NCI-H460 (cell line): ENCODE results near the gene WASHC2C. TPM values are rescaled to one million over a fixed set of nuclear protein-coding genes. Genes with fewer than 3 reads are reported as not detected.
"Not testable (repeated sequence)": the region's sequence is repeated elsewhere in the genome, so short reads cannot be mapped to it uniquely, and the experiment has no call there.

Experiments used
- DNase-seq: peaks from one replicate; pipeline ENCODE4 v3.0.0-alpha.2; 2016; ENCODE audit warnings: low read depth; ENCODE audit errors: extremely low read depth
- total RNA-seq: library from RNA; depleted of rRNA; stranded (reverse); fragments of >200 nt; shearing (Covaris generic); gene quantifications from 2 replicates; pipeline ENCODE4 v1.2.3, GENCODE V29; 2014

The WASHC2C gene
- total RNA-seq, 1 experiment from 2014 or later, result 35.0 TPM

GRCh38 chr10:45757661-45758396 lies 30.8 kb downstream of the WASHC2C start:
- DNase-seq, result not testable (repeated sequence)

- not testable (repeated sequence) for DNase-seq
Measured at GRCh38 chr10:45761622-45762021, 34.6 kb downstream of the WASHC2C start.

DNA sequence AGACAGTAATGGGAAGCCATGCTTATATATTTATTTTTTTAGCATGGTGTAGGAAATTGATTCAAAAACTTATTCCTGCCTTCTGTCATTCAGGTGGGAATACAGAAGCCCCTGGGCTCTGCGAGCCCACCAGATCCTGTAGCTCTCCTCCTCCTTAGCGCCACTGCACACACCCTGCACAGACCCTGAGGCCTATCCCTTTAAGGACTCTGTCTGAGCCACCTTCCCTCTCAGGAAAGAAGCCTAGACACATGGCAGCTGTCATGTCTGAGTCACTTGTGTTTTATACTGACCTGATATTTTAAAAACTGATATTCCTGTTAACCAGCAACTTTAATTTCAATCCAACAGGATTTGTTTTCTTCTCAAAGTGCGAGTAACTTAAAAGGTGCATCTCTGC lies 36.0 kb downstream of the WASHC2C start:
- DNase-seq, result not testable (repeated sequence)

GRCh38 chr10:45768334-45768733 lies 41.3 kb downstream of the WASHC2C start:
- DNase-seq, result not testable (repeated sequence)

- not testable (repeated sequence) for DNase-seq
Measured at GRCh38 chr10:45771757-45772461, 44.8 kb downstream of the WASHC2C start.

GRCh38 chr10:45786217-45786616 lies 59.2 kb downstream of the WASHC2C start:
- not testable (repeated sequence) for DNase-seq

DNA sequence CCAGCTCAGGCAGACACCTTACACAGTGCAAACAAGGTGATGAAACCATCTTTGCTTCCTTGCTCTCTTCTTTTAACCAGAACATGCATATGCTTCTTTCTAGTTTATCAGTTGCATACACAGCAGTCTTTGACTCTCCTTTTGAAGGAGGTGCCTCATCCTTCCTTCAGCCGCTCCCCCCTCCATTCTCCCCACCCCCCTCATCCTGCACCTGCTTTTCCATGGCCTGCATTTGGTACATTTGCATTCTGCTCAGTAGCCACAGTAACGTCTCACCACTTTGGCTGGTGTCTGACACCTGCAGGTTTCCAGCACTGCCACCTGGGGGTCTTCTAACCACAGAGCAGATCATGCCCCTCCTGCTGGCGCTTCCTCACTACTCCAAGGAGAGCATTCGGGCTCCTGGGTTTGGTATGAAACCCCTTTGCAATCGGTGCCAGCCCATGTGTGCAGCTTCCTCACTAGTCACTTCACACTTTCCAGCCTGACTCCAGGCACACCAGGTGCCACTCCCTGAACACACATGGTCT lies 60.2 kb downstream of the WASHC2C start:
- DNase-seq, result not testable (repeated sequence)

GRCh38 chr10:45789991-45790390 lies 62.9 kb downstream of the WASHC2C start:
- not testable (repeated sequence) for DNase-seq

GRCh38 chr10:45790694-45791426 lies 63.8 kb downstream of the WASHC2C start:
- DNase-seq, result not testable (repeated sequence)

DNA sequence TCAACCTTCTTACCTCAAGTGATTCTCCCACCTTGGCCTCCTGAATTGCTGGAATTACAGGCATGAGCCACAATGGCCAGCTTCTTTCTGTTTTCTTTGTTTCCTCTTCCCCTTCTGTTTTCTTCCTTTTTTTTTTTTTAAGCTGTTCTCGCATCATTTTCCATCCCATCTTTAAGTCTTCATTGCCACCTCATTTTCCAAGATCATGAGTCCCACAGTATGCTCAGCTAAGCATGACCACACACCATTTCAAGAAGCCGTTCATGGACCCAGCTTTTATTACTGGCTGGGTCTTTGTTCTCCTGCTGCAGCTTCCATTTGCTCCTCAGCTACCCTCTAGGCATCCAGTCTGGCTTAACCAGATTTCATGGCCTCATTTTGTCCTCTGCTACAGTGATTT lies 67.7 kb downstream of the WASHC2C start:
- DNase-seq, result not testable (repeated sequence)

DNA sequence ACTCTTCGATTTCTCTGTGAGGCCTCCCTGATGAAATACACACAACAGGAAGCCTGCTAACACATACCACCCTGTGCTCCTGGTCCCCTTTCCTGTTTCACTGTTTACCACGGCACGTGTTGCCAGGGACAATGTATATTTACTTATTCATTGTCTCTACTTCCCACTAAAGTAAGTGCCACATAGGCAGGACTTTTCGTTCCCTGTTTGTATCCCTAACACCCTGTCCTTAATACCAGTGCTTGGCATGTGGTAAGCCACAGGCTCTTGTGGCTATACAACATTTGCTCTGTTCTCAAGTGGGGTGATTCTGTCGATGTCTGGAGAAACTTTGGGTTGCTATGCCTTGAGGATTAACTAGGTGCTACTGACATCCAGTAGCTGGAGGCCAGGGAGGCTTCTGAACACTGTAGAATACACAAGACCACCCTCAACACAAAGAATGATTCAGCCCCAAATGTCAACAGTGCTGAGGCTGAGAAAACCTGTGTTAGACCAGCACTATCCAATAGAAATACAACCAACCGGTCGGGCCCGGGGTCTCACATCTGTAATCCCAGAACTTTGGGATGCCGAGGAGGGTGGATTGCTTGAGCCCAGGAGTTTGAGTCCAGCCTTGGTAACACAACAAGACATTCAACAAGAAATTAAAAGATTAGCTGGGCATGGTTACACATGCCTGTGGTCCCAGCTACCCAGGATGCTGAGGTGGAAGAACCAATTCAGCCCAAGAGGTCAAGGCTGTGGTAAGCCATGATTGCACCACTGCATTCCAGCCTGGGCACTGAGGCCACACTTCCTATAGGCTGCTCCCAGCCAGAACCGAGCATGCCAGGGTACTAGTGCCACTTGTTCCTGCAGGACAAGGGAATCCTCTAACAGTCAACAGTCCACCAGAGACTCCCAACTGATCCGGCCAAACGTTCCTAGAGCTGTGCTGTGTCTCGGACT lies 76.3 kb downstream of the WASHC2C start:
- DNase-seq, result not testable (repeated sequence)

GRCh38 chr10:45804996-45805395 lies 77.9 kb downstream of the WASHC2C start:
- not testable (repeated sequence) for DNase-seq

- DNase-seq, result no peak
Measured at GRCh38 chr10:45809837-45810236, 82.8 kb downstream of the WASHC2C start.

DNA sequence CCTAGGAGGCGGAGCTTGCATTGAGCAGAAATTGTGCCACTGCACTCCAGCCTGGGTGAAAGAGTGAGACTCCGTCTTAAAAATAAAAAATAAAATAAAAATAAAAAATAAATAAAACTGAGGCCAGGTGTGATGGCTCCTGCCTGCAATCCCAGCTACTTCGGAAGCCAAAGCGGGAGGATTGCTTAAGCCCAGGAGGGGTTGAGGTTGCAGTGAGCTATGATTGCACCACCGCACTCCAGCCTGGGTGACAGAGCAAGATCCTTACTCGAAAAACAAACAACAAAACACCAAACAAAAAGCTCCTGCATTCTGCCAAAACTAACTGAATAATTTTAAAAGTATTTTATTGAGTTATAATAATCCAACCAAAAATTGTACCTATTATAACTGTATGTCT lies 84.0 kb downstream of the WASHC2C start:
- DNase-seq, result no peak

- not testable (repeated sequence) for DNase-seq
Measured at GRCh38 chr10:45812959-45813358, 85.9 kb downstream of the WASHC2C start.

DNA sequence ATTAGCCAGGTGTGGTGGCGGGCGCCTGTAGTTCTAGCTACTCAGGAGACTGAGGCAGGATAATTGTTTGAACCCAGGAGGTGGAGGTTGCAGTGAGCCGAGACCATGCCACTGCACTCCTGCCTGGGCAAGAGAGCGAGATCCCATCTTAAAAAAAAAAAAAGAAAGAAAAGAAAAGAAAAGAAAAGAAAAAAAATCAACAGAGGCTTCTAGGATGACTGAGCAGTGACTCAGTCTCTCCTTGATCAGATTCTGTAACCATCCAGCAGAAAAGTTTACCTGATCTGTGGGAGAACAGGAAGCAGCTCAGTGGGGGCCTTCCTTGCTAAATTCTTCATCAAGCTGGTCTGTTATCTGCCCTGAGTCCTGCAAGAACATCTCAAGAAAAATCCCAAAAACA lies 87.1 kb downstream of the WASHC2C start:
- DNase-seq, result not testable (repeated sequence)

DNA sequence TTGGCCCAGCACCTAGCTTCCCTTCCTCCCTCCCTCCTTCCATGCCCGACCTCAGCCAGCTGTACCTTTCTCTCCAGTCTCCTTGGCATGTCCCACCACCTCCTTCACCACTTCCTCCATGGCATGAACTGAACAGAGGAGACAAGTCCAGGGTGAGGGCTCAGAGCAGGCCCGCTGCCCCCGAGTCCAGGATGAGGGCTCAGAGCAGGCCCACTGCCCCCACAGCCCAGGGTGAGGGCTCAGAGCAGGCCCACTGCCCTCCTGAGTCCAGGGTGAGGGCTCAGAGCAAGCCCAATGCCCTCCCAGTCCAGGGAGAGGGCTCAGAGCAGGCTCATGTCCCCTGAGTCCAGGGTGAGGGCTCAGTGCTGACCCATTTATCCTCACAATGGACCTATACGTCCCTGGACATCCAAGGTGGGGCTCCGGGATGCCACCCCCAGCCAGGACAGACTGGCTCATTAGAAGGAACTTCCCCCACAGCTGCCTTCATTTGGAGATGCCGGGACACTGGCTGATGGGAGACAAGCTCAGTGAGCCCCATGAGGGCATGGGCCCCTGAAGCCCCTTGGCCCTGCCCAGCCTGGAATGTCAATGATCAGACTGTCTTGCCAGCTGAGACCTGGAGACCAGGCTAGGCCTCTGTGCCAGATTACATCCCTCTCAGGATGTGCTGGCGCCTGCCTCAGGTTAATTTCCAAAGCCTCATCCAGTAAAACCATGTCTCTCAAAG lies 90.2 kb downstream of the WASHC2C start:
- DNase-seq, result no peak

- no peak for DNase-seq
Measured at GRCh38 chr10:45817912-45818311, 90.8 kb downstream of the WASHC2C start.

GRCh38 chr10:45819552-45819951 lies 92.5 kb downstream of the WASHC2C start:
- no peak for DNase-seq
